OCI-LY3 (cell line): ENCODE results near the gene TTLL11.

Experiments
- H2AFZ ChIP-seq: fragments of 200-600, 300-600 bp; shearing (Covaris generic); 2 replicates; pipeline ENCODE4 v1.6.0; 2014; ENCODE audit warnings: antibody characterized with exemption, low read depth, low read length
- H3K27ac ChIP-seq: fragments of 200-600, 300-600 bp; sonication (generic); 2 replicates; pipeline ENCODE4 v1.5.1; 2014; ENCODE audit warnings: mild to moderate bottlenecking, low read length, moderate library complexity, mixed read lengths
- H3K27me3 ChIP-seq: fragments of 200-600, 300-600 bp; sonication (generic); 2 replicates; pipeline ENCODE4 v1.6.1; 2014; ENCODE audit warnings: low read depth, low read length, mixed read lengths
- H3K36me3 ChIP-seq: fragments of 200-600, 300-600 bp; sonication (generic); replicated peaks from 2 replicates; pipeline ENCODE3; 2014; ENCODE audit warnings: low read depth, low read length, mixed read lengths
- H3K4me1 ChIP-seq: fragments of 300-600, 200-600 bp; sonication (generic); 2 replicates; pipeline ENCODE4 v1.6.1; 2014; ENCODE audit warnings: low read length, mixed read lengths
- H3K4me2 ChIP-seq: fragments of 200-600, 300-600 bp; sonication (generic); 2 replicates; pipeline ENCODE4 v1.6.1; 2014; ENCODE audit warnings: low read length, mixed read lengths
- H3K4me3 ChIP-seq: fragments of 300-600, 200-600 bp; sonication (generic); 2 replicates; pipeline ENCODE4 v1.5.1; 2014; ENCODE audit warnings: antibody characterized with exemption, mild to moderate bottlenecking, low read length, moderate library complexity
- H3K79me2 ChIP-seq: fragments of 300-600, 200-600 bp; shearing (Covaris generic); 2 replicates; pipeline ENCODE4 v1.6.1; 2014; ENCODE audit warnings: mild to moderate bottlenecking, low read length, mixed read lengths
- H3K9ac ChIP-seq: fragments of 300-600, 200-600 bp; shearing (Covaris generic); 2 replicates; pipeline ENCODE4 v1.6.0; 2014; ENCODE audit warnings: mild to moderate bottlenecking, low read length, moderate library complexity
- H3K9me3 ChIP-seq: fragments of 200-600, 300-600 bp; shearing (Covaris generic); 2 replicates; pipeline ENCODE4 v1.6.1; 2014; ENCODE audit warnings: low read length, mixed read lengths; ENCODE audit not compliant: insufficient read depth
- H4K20me1 ChIP-seq: fragments of 200-600, 300-600 bp; sonication (generic); 2 replicates; pipeline ENCODE4 v1.6.1; 2016; ENCODE audit warnings: low read length, mixed read lengths; ENCODE audit not compliant: insufficient read depth
- EZH2phosphoT487 ChIP-seq: fragments of 200-600 bp; shearing (Covaris generic); IDR thresholded peaks from 2 replicates; pipeline ENCODE4 v1.6.1; 2018; ENCODE audit warnings: antibody characterized with exemption, mixed run types, low read depth
- TF ChIP-seq, protein P1 (sequence below): fragments of 200-600, 300-600 bp; sonication (generic); IDR thresholded peaks from 2 replicates; pipeline ENCODE4 v1.5.1; 2014; ENCODE audit warnings: antibody characterized with exemption, low read length, low read depth

Gene TTLL11

DNA sequence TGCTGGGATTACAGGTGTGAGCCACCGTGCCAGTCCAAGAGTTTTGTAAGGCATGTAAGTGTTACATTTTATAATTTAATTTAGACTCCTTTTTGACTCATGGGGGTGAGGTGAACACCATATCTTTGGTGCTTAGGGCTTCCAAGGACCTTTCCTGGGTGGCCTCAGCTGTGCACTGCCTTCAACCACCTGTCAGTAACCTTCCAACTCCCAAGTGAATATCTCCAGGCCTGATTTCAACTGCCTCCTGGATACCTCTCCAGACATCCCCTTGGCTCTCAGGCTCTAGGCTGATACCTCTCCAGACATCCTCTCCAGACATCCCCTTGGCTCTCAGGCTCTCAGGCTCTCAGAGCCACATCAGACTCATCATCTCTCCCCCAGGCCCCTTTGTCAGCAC, 30.9 kb upstream of the TTLL11 start:
- Histone ChIP-seq H3K27me3 (0 out of 2 replicates have a peak, but pooled peaks cover 8% of the 10 kb centered on the region), H3K9me3 (no peaks in the 10 kb centered on the region), H3K9ac (no peak overlapping the region), H4K20me1 (no peaks in the 10 kb centered on the region), H3K27ac (no peak overlapping the region), H3K36me3 (no peaks in the 10 kb centered on the region), H3K79me2 (no peaks in the 10 kb centered on the region), H2AFZ (no peak overlapping the region), H3K4me3 (no peak overlapping the region), H3K4me1 (peaks cover 13% of the 10 kb centered on the region), H3K4me2 (no peak overlapping the region)
- no peak for TF ChIP-seq EZH2phosphoT487
- TF ChIP-seq, protein P1, sequence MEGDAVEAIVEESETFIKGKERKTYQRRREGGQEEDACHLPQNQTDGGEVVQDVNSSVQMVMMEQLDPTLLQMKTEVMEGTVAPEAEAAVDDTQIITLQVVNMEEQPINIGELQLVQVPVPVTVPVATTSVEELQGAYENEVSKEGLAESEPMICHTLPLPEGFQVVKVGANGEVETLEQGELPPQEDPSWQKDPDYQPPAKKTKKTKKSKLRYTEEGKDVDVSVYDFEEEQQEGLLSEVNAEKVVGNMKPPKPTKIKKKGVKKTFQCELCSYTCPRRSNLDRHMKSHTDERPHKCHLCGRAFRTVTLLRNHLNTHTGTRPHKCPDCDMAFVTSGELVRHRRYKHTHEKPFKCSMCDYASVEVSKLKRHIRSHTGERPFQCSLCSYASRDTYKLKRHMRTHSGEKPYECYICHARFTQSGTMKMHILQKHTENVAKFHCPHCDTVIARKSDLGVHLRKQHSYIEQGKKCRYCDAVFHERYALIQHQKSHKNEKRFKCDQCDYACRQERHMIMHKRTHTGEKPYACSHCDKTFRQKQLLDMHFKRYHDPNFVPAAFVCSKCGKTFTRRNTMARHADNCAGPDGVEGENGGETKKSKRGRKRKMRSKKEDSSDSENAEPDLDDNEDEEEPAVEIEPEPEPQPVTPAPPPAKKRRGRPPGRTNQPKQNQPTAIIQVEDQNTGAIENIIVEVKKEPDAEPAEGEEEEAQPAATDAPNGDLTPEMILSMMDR: no peak

DNA sequence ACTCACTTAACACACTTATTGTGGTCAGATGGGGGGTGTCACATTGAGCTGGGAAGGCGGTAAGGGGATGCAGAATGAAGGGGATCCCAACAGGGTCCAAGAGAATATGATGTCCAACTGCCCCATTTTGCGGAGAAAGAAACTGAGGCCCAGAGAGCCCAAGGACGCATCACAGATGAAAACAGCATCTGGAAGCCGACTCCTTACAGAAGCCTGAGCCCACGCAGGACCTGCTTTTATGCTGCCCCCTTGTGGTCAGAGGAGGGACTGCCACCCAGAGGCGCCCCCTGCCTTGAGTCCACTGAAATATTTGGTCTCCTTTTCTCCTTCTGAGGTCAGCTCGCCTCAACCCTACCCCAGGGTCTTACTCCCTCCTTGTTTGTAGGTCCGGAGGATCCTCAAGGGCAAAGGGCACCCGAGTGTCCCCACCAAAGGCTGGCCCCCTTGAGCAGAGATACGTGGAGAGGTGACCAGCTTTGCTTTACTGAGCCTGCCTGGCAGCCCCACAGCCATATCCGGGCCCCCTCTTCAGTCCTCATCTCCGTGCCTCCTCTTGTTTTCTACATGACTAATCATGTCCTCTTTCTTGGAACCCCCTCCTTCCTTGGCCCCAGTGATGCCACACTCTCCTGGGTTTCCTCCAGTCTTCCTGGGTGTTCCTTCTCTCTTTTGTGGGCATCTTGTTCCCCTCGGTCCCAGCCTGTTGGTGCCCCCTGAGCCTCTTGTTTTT, 30.0 kb upstream of the TTLL11 start:
- H2AFZ ChIP-seq: peak overlapping the region; percentile 85
- H3K27me3 ChIP-seq: 0 out of 2 replicates have a peak, but pooled peaks cover 8% of the 10 kb centered on the region
- peak overlapping the region; percentile 40 for H3K4me2 ChIP-seq
- no peaks in the 10 kb centered on the region for H3K79me2 ChIP-seq
- H3K4me1 ChIP-seq: peaks cover 13% of the 10 kb centered on the region
- peak overlapping the region; percentile 32 for H3K4me3 ChIP-seq
- no peaks in the 10 kb centered on the region for H3K9me3 ChIP-seq
- no peak overlapping the region for H3K27ac ChIP-seq
- no peak overlapping the region for H3K9ac ChIP-seq
- no peaks in the 10 kb centered on the region for H4K20me1 ChIP-seq
- no peak for TF ChIP-seq EZH2phosphoT487
- TF ChIP-seq, protein P1: peak; percentile 100
- no peaks in the 10 kb centered on the region for H3K36me3 ChIP-seq

- H3K4me3 ChIP-seq: peak overlapping the region; percentile 32
- H3K27ac ChIP-seq: no peak overlapping the region
- no peak for TF ChIP-seq EZH2phosphoT487
- TF ChIP-seq, protein P1: no peak
- H3K4me2 ChIP-seq: peak overlapping the region; percentile 40
- H4K20me1 ChIP-seq: no peaks in the 10 kb centered on the region
- peaks cover 13% of the 10 kb centered on the region for H3K4me1 ChIP-seq
- H3K9ac ChIP-seq: no peak overlapping the region
- H2AFZ ChIP-seq: no peak overlapping the region; the same call in 1 of the 2 replicates
- no peaks in the 10 kb centered on the region for H3K79me2 ChIP-seq
- H3K27me3 ChIP-seq: 0 out of 2 replicates have a peak, but pooled peaks cover 8% of the 10 kb centered on the region
- H3K36me3 ChIP-seq: no peaks in the 10 kb centered on the region
- no peaks in the 10 kb centered on the region for H3K9me3 ChIP-seq
These were observed 29.4 kb upstream of the TTLL11 start for GRCh38 chr9:122122468-122122867.

DNA sequence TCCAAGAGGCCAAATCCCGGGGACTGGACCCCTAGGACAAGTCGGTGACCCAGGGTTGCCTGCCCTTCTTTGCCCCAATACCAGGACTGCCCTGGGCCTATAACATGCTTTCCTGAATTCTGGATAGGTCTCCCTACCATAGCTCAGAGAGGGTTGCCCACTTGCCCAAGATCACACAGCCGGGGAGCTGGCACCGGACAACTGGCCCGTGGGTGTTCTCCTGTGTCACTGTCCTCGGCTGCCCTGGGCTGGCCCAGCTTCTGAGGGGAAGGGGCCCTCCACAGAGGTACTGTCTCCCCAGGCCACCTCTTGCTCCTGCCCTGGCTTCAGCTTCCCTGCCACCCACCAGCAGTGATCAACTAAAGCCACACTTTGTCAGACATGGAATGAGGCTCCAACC, 28.8 kb upstream of the TTLL11 start:
- peaks cover 9% of the 10 kb centered on the region for H3K4me1 ChIP-seq
- H3K9me3 ChIP-seq: no peaks in the 10 kb centered on the region
- no peaks in the 10 kb centered on the region for H3K36me3 ChIP-seq
- no peak overlapping the region for H2AFZ ChIP-seq
- no peaks in the 10 kb centered on the region for H4K20me1 ChIP-seq
- H3K4me2 ChIP-seq: no peak overlapping the region
- H3K27me3 ChIP-seq: 0 out of 2 replicates have a peak, but pooled peaks cover 8% of the 10 kb centered on the region
- no peak overlapping the region for H3K27ac ChIP-seq
- TF ChIP-seq, protein P1: no peak
- no peak for TF ChIP-seq EZH2phosphoT487
- no peaks in the 10 kb centered on the region for H3K79me2 ChIP-seq
- no peak overlapping the region for H3K9ac ChIP-seq
- no peak overlapping the region for H3K4me3 ChIP-seq
